Natural killer cell (primary cell): ENCODE data around the gene ADCY4. TPM values are rescaled to one million over a fixed set of nuclear protein-coding genes. Genes with fewer than 3 reads are reported as not detected.

Experiments
- ATAC-seq, 3 donors: fragments of 150-1000 bp in 2 of 3; fragments of 200-7000 bp in 1 of 3; cut with Tn5 transposase; 1 replicate in 1 of 3; 2 replicates in 2 of 3; pipeline ENCODE4 v1.10.0; 2021; ENCODE audit warnings: mild to moderate bottlenecking in 2 of 3, moderate library complexity in 2 of 3
- DNase-seq, 2 donors: peaks; one replicate each; pipeline versions ENCODE4 v3.0.0 to v3.0.0-alpha.2; 2013 to 2021; ENCODE audit warnings: mixed read lengths in 1 of 2
- H3K27ac ChIP-seq: one replicate; pipeline ENCODE4 v1.5.1; 2013; ENCODE audit warnings: mild to moderate bottlenecking, low read length
- H3K27me3 ChIP-seq: one replicate; pipeline ENCODE4 v1.6.1; 2013; ENCODE audit warnings: low read length; ENCODE audit not compliant: control insufficient read depth, insufficient read depth
- H3K36me3 ChIP-seq: one replicate; pipeline ENCODE4 v1.6.1; 2013; ENCODE audit warnings: low read length; ENCODE audit not compliant: control insufficient read depth, insufficient read depth
- H3K4me1 ChIP-seq: one replicate; pipeline ENCODE4 v1.6.1; 2013; ENCODE audit warnings: low read length; ENCODE audit not compliant: control insufficient read depth, insufficient read depth
- H3K4me3 ChIP-seq: one replicate; pipeline ENCODE4 v1.5.1; 2013; ENCODE audit warnings: low read length
- H3K9me3 ChIP-seq: one replicate; pipeline ENCODE4 v1.6.1; 2013; ENCODE audit warnings: low read length; ENCODE audit not compliant: control insufficient read depth, insufficient read depth
- H3K27ac Mint-ChIP-seq, 2 donors: one replicate each; pipeline ENCODE4 v1.8.0; 2022; ENCODE audit warnings: mild to moderate bottlenecking in 2 of 2, mixed read lengths in 2 of 2, moderate library complexity in 1 of 2
- H3K27me3 Mint-ChIP-seq, 2 donors: one replicate each; pipeline ENCODE4 v1.8.0; 2022; ENCODE audit warnings: low read depth in 2 of 2, mixed read lengths in 2 of 2
- H3K36me3 Mint-ChIP-seq: one replicate; pipeline ENCODE4 v1.8.0; 2022; ENCODE audit warnings: mixed read lengths
- H3K4me1 Mint-ChIP-seq, 2 donors: one replicate each; pipeline ENCODE4 v1.8.0; 2022; ENCODE audit warnings: mixed read lengths in 2 of 2
- H3K4me3 Mint-ChIP-seq: one replicate; pipeline ENCODE4 v1.8.0; 2022; ENCODE audit warnings: mild to moderate bottlenecking, moderate library complexity, mixed read lengths
- H3K9me3 Mint-ChIP-seq, 2 donors: one replicate each; pipeline ENCODE4 v1.8.0; 2022; ENCODE audit warnings: mixed read lengths in 2 of 2
- CTCF ChIP-seq: fragments of 200-600 bp; IDR thresholded peaks from one replicate; pipeline ENCODE4 v1.8.0; 2022; ENCODE audit warnings: antibody characterized with exemption
- WGBS: methylation state at CpG from one replicate; pipeline ENCODE4 v1.1.7; 2013; ENCODE audit warnings: missing lambda C conversion rate; ENCODE audit not compliant: insufficient coverage; 5-methylcytosine and 5-hydroxymethylcytosine counted together
- intact Hi-C: fragments of 100-400 bp; cut with micrococcal nuclease; formaldehyde crosslinking; loops from one replicate; pipeline ENCODE4 v1.14.2; 2022
- total RNA-seq, 4 donors: library from RNA; stranded (reverse); fragments of 120-200 nt in 1 of 4; gene quantifications; one replicate each; pipeline versions ENCODE4 v1.2.3 to v1.2.4, GENCODE V29; 2013 to 2022

ADCY4 gene
- total RNA-seq, 3 donors from 2014 or later (not counting 1 experiment from before 2014, with no cell fraction given), result 9.8 to 17.6 (median 11.3) TPM

GRCh38 chr14:24343795-24344660 lies 9.2 kb upstream of the ADCY4 start:
- ATAC-seq (no peak), DNase-seq (no peak)
- H3K9me3 ChIP-seq, result no peaks in the 10 kb centered on the region
- H3K27ac Mint-ChIP-seq, result no peak overlapping the region
- no peak overlapping the region for H3K27ac ChIP-seq
- TF ChIP-seq CTCF, result no peak
- H3K27me3 ChIP-seq, result peaks cover 2% of the 10 kb centered on the region
- intact Hi-C loops, result no loop called here
- no peaks in the 10 kb centered on the region for H3K36me3 Mint-ChIP-seq
- H3K36me3 ChIP-seq, result no peaks in the 10 kb centered on the region
- peaks cover 10% of the 10 kb centered on the region for H3K4me1 ChIP-seq
- H3K9me3 Mint-ChIP-seq, result no peaks in the 10 kb centered on the region
- WGBS, result 89% methylated on average over 6 of the region's 7 CpGs
- peaks cover 9 to 16% of the 10 kb centered on the region in 2 donors for H3K27me3 Mint-ChIP-seq
- H3K4me1 Mint-ChIP-seq, result peaks cover 11 to 12% of the 10 kb centered on the region in 2 donors
- H3K4me3 ChIP-seq, result no peak overlapping the region
- no peak overlapping the region for H3K4me3 Mint-ChIP-seq

DNA sequence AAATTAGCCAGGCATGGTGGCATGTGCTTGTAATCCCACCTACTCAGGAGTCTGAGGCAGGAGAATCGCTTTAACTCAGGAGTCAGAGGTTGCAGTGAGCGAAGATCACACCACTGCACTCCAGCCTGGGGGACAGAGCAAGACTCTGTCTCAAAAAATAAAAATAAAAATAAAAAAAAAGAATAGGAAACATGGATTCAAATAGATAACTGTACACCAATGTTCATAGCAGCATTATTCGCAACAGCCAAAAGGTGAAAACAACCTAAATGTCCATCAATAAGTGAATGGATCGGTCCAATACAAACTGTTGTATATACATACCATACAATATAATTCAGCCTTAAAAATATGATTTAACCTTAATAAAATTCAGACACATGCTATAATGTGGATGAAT lies 8.0 kb upstream of the ADCY4 start:
- Mint-ChIP-seq H3K27me3 (peaks cover 6 to 9% of the 10 kb centered on the region in 2 donors), H3K36me3 (no peaks in the 10 kb centered on the region), H3K9me3 (no peaks in the 10 kb centered on the region), H3K4me3 (no peak overlapping the region), H3K27ac (no peak overlapping the region), H3K4me1 (peaks cover 17 to 23% of the 10 kb centered on the region in 2 donors)
- peaks cover 2% of the 10 kb centered on the region for H3K27me3 ChIP-seq
- no peak for TF ChIP-seq CTCF
- 96% methylated on average over 3 of the region's 4 CpGs for WGBS
- DNase-seq (no peak), ATAC-seq (no peak)
- H3K4me1 ChIP-seq, result peaks cover 21% of the 10 kb centered on the region
- H3K4me3 ChIP-seq, result no peak overlapping the region
- peaks cover 2% of the 10 kb centered on the region for H3K36me3 ChIP-seq
- no peaks in the 10 kb centered on the region for H3K9me3 ChIP-seq
- no peak overlapping the region for H3K27ac ChIP-seq
- intact Hi-C loops, result no loop called here

GRCh38 chr14:24340606-24341005 lies 5.7 kb upstream of the ADCY4 start:
- no peak for DNase-seq
- WGBS, result 93% methylated on average over 1 of the region's 1 CpG
- peaks cover 24 to 32% of the 10 kb centered on the region in 2 donors for H3K4me1 Mint-ChIP-seq
- peaks cover 9% of the 10 kb centered on the region for H3K36me3 Mint-ChIP-seq
- Histone ChIP-seq H3K4me1 (peaks cover 23% of the 10 kb centered on the region), H3K27ac (no peak overlapping the region), H3K27me3 (peaks cover 2% of the 10 kb centered on the region), H3K36me3 (peaks cover 18% of the 10 kb centered on the region), H3K9me3 (no peaks in the 10 kb centered on the region), H3K4me3 (no peak overlapping the region)
- intact Hi-C loops, result no loop called here
- no peak overlapping the region for H3K27ac Mint-ChIP-seq
- H3K4me3 Mint-ChIP-seq, result peak overlapping the region; percentile 17
- H3K9me3 Mint-ChIP-seq, result no peaks in the 10 kb centered on the region
- ATAC-seq, result no peak
- peaks cover 6 to 9% of the 10 kb centered on the region in 2 donors for H3K27me3 Mint-ChIP-seq
- no peak for TF ChIP-seq CTCF
